HepG2 (cell line): ENCODE data around the gene PDP2. TPM values are rescaled to one million over a fixed set of nuclear protein-coding genes. Genes with fewer than 3 reads are reported as not detected.
A peak's percentile ranks its signal among the peaks of the same experiment; 100 is the strongest.

Experiments
- AFF4 ChIP-seq: sonication (generic); formaldehyde crosslinking; IDR thresholded peaks from 2 replicates; pipeline ENCODE4 v1.4.0; 2020; ENCODE audit warnings: missing genetic modification reagents
- DBP ChIP-seq: sonication (generic); formaldehyde crosslinking; IDR thresholded peaks from 2 replicates; pipeline ENCODE4 v1.4.0; 2020; ENCODE audit warnings: missing genetic modification reagents; ENCODE audit errors: not compliant biosample characterization
- HDAC2 ChIP-seq: sonication (generic); formaldehyde crosslinking; IDR thresholded peaks from 2 replicates; pipeline ENCODE4 v1.4.0; 2020; ENCODE audit warnings: missing genetic modification reagents
- NFKBIZ ChIP-seq: IDR thresholded peaks from 2 replicates; pipeline ENCODE4 v1.6.1; 2018; ENCODE audit warnings: missing genetic modification reagents, missing compliant biosample characterization
- RFX5 ChIP-seq: IDR thresholded peaks from 2 replicates; pipeline ENCODE4 v1.6.1; 2011; ENCODE audit warnings: low read depth, low read length, improper control_type of control experiment
- ZFX ChIP-seq: sonication (generic); formaldehyde crosslinking; IDR thresholded peaks from 2 replicates; pipeline ENCODE4 v1.4.0; 2020; ENCODE audit warnings: mild to moderate bottlenecking, low read depth, missing genetic modification reagents, moderate library complexity
- ZNF18 ChIP-seq: sonication (generic); formaldehyde crosslinking; IDR thresholded peaks from 2 replicates; pipeline ENCODE4 v1.8.0; 2022; ENCODE audit warnings: mild to moderate bottlenecking, missing genetic modification reagents; ENCODE audit not compliant: insufficient replicate concordance
- polyA plus RNA-seq, 8 experiments: library from polyadenylated mRNA; depleted of rRNA in 3 of 8; stranded (reverse) in 7 of 8; unstranded in 1 of 8; fragments of >200 nt; fragmentation: Illumina TruSeq in 4 of 8; extraction: Trizol in 4 of 8; gene quantifications; 2 replicates each; pipeline versions ENCODE4 v1.2.1 to v1.2.3, GENCODE V29; 2011 to 2016; ENCODE audit warnings: low read depth in 4 of 8, missing spikeins in 1 of 8, mixed read lengths in 1 of 8; ENCODE audit not compliant: insufficient read depth in 1 of 8
- total RNA-seq, 5 experiments: library from RNA; depleted of rRNA; stranded (reverse); fragments of >200 nt; fragmentation: Illumina TruSeq; extraction: Trizol; gene quantifications; 2 replicates each; pipeline ENCODE4 v1.2.3, GENCODE V29; 2016; ENCODE audit warnings: low read depth in 1 of 5

Gene PDP2
- total and polyA plus RNA-seq, 2 of the 13 experiments (the other 11 are each of a cell fraction or from before 2014, with no cell fraction given), result 12.8 to 15.8 TPM

GRCh38 chr16:66936462-66936861 is 56.1 kb downstream of the PDP2 start (continued):
- no peak for TF ChIP-seq RFX5
- TF ChIP-seq NFKBIZ (CRISPR knock-in tag), result no peak
- TF ChIP-seq AFF4 (CRISPR knock-in tag), result no peak
- TF ChIP-seq ZNF18, result no peak
- TF ChIP-seq ZFX (CRISPR knock-in tag), result peak; percentile 1; the same call in 1 of the 2 replicates
- TF ChIP-seq HDAC2 (CRISPR knock-in tag), result no peak; the same call in 1 of the 2 replicates
- no peak for TF ChIP-seq DBP (CRISPR knock-in tag)
